Mesendoderm (in vitro differentiated cells): Measurements from ENCODE around the gene EME1.

Source experiments
- DNase-seq: peaks from one replicate; pipeline ENCODE4 v3.0.0; 2013
- H2AK5ac ChIP-seq: 2 replicates; pipeline ENCODE4 v1.6.1; 2013; ENCODE audit warnings: low read length, inconsistent platforms
- H2BK120ac ChIP-seq: 2 replicates; pipeline ENCODE4 v1.6.1; 2013; ENCODE audit warnings: low read depth, mild to moderate bottlenecking, low read length, moderate library complexity, mixed read lengths
- H2BK15ac ChIP-seq: replicated peaks from 2 replicates; pipeline ENCODE4 v1.6.1; 2013; ENCODE audit warnings: low read depth, mild to moderate bottlenecking, moderate library complexity
- H2BK5ac ChIP-seq: 2 replicates; pipeline ENCODE4 v1.6.1; 2013; ENCODE audit warnings: low read length, inconsistent platforms
- H3K18ac ChIP-seq: 2 replicates; pipeline ENCODE4 v1.6.1; 2013; ENCODE audit warnings: mild to moderate bottlenecking, low read length, mixed read lengths
- H3K23ac ChIP-seq: one replicate; pipeline ENCODE4 v1.6.1; 2013; ENCODE audit warnings: low read length
- H3K27ac ChIP-seq: 2 replicates; pipeline ENCODE4 v1.5.1; 2013; ENCODE audit warnings: low read depth, mild to moderate bottlenecking, inconsistent platforms, low read length, moderate library complexity
- H3K27me3 ChIP-seq: 2 replicates; pipeline ENCODE4 v1.6.1; 2013; ENCODE audit warnings: low read length, control low read depth, mild to moderate bottlenecking, inconsistent platforms; ENCODE audit not compliant: insufficient read depth, poor library complexity
- H3K36me3 ChIP-seq: 2 replicates; pipeline ENCODE4 v1.6.1; 2013; ENCODE audit warnings: low read length, inconsistent platforms; ENCODE audit not compliant: control insufficient read depth, insufficient read depth
- H3K4ac ChIP-seq: one replicate; pipeline ENCODE4 v1.6.1; 2013; ENCODE audit warnings: low read depth, mild to moderate bottlenecking, low read length, moderate library complexity
- H3K4me1 ChIP-seq: 2 replicates; pipeline ENCODE4 v1.6.1; 2013; ENCODE audit warnings: low read depth, low read length, inconsistent platforms; ENCODE audit not compliant: control insufficient read depth
- H3K4me2 ChIP-seq: 2 replicates; pipeline ENCODE4 v1.6.1; 2013; ENCODE audit warnings: low read length
- H3K4me3 ChIP-seq: 2 replicates; pipeline ENCODE4 v1.5.1; 2013; ENCODE audit warnings: mild to moderate bottlenecking, low read length
- H3K56ac ChIP-seq: one replicate; pipeline ENCODE4 v1.6.1; 2013; ENCODE audit warnings: low read length
- H3K79me1 ChIP-seq: 2 replicates; pipeline ENCODE4 v1.6.1; 2013; ENCODE audit warnings: low read length, inconsistent platforms
- H3K79me2 ChIP-seq: 2 replicates; pipeline ENCODE4 v1.6.1; 2013; ENCODE audit warnings: mild to moderate bottlenecking, low read length; ENCODE audit not compliant: control insufficient read depth, insufficient read depth
- H3K9ac ChIP-seq: 2 replicates; pipeline ENCODE4 v1.6.1; 2013; ENCODE audit warnings: low read length, inconsistent platforms
- H4K5ac ChIP-seq: one replicate; pipeline ENCODE4 v1.6.1; 2013; ENCODE audit warnings: low read length
- H4K8ac ChIP-seq: one replicate; pipeline ENCODE4 v1.6.1; 2013; ENCODE audit warnings: low read depth, mild to moderate bottlenecking, control low read depth, low read length, moderate library complexity
- WGBS: extraction: QIAGEN DNeasy Blood & Tissue Kit; methylation state at CpG from one replicate; pipeline ENCODE4 v1.1.7; 2013; ENCODE audit warnings: low lambda C conversion rate, missing lambda C conversion rate; ENCODE audit not compliant: insufficient coverage; ENCODE audit errors: extremely low coverage; 5-methylcytosine and 5-hydroxymethylcytosine counted together

EME1 gene

DNA sequence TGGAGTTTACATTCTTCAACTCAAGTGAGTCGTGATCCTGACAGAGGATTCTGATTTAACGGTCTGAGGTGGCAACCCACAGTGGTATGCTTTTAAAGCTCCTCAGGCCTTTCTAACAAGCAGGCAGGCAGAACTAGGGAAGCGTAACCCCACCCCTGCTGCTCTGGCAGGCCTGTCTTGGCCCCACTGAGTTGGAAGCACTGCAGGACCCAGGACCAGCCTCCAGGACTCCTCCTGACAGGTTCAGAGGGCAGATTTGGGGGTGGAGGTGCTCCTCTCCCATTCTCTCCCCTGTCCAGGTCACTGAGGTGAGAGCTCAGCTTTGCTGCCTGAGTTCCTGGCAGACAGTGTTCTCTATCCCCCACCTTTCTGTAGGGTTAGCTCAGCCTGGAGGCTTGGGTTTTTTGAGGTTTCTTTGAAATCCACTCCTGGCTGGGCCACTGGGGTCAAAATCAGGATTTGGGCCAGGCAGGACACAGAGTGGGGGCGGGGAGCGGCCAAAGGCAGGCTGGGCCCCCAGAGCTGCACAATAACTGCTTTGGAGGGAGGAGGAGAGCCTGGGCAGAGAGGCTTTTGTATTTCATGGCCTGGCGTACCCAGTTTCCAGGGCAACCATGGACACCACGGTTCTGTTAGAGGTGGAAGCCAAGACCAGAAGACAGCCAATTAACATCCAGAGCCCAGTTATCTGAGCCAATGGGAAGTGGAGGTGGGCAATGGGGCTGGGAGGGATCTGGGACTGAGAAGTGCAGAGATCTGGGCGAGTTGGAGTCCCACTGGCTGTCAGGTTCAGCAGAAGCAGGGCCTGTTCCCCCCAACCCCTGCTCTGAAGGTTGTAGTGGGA, 9.6 kb upstream of the EME1 start:
- no peak overlapping the region for H3K9ac ChIP-seq
- no peak overlapping the region for H3K23ac ChIP-seq
- H2BK5ac ChIP-seq: no peak overlapping the region
- no peaks in the 10 kb centered on the region for H3K27me3 ChIP-seq
- H2BK120ac ChIP-seq: no peak overlapping the region
- no peak overlapping the region for H2AK5ac ChIP-seq
- peak; percentile 97 for DNase-seq
- no peak overlapping the region for H3K4ac ChIP-seq
- no peak overlapping the region for H3K4me2 ChIP-seq
- H3K18ac ChIP-seq: no peak overlapping the region
- no peaks in the 10 kb centered on the region for H3K79me1 ChIP-seq
- no peak overlapping the region for H4K8ac ChIP-seq
- H3K27ac ChIP-seq: no peak overlapping the region
- H3K4me3 ChIP-seq: no peak overlapping the region
- H3K79me2 ChIP-seq: no peaks in the 10 kb centered on the region
- no peak overlapping the region for H4K5ac ChIP-seq
- WGBS: no CpG with 5 or more reads among the region's 8 CpGs
- no peak overlapping the region for H2BK15ac ChIP-seq
- no peaks in the 10 kb centered on the region for H3K4me1 ChIP-seq
- peaks cover 3% of the 10 kb centered on the region for H3K36me3 ChIP-seq
- H3K56ac ChIP-seq: no peak overlapping the region

DNA sequence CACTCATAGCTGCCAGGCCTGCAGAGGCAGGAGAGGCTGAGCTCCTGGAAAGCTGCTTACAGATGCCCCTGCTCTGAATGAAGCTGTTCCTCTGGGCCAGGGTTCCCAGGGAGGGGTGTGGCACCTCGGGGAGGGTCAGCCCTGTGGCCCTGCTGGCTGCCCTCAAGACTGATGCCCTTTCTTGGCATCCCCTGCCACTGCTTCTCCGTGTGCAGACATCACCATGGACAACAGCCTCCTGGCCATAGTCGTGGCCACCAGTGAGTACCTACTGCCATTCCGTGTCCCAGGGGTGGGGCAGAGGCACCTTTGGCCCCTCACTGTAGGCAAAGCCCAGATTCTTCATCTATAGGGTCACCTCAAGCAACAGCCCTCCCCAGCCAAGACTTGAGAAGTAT, 9.0 kb upstream of the EME1 start:
- WGBS: no CpG with 5 or more reads among the region's 4 CpGs

GRCh38 chr17:50364715-50365114, 8.3 kb upstream of the EME1 start:
- H3K79me1 ChIP-seq: no peaks in the 10 kb centered on the region
- no peak overlapping the region for H4K8ac ChIP-seq
- H3K27ac ChIP-seq: no peak overlapping the region
- peaks cover 3% of the 10 kb centered on the region for H3K36me3 ChIP-seq
- no peak overlapping the region for H2BK5ac ChIP-seq
- no peak overlapping the region for H2AK5ac ChIP-seq
- no peak overlapping the region for H3K4ac ChIP-seq
- H3K4me3 ChIP-seq: no peak overlapping the region
- no CpG with 5 or more reads among the region's 9 CpGs for WGBS
- no peak overlapping the region for H3K4me2 ChIP-seq
- peak; percentile 89 for DNase-seq
- no peak overlapping the region for H4K5ac ChIP-seq
- no peak overlapping the region for H2BK120ac ChIP-seq
- no peak overlapping the region for H3K56ac ChIP-seq
- no peaks in the 10 kb centered on the region for H3K79me2 ChIP-seq
- no peak overlapping the region for H2BK15ac ChIP-seq
- H3K23ac ChIP-seq: no peak overlapping the region
- H3K9ac ChIP-seq: no peak overlapping the region
- H3K27me3 ChIP-seq: no peaks in the 10 kb centered on the region
- H3K18ac ChIP-seq: no peak overlapping the region
- no peaks in the 10 kb centered on the region for H3K4me1 ChIP-seq

More for the DNA sequence above, 9.0 kb upstream of the EME1 start:
- Histone ChIP-seq H2BK120ac (no peak overlapping the region), H4K5ac (no peak overlapping the region), H3K23ac (no peak overlapping the region), H3K4me1 (no peaks in the 10 kb centered on the region), H3K4me3 (no peak overlapping the region), H3K18ac (no peak overlapping the region), H3K4me2 (no peak overlapping the region), H3K56ac (no peak overlapping the region), H2AK5ac (no peak overlapping the region), H3K79me1 (no peaks in the 10 kb centered on the region), H3K27me3 (no peaks in the 10 kb centered on the region), H3K79me2 (no peaks in the 10 kb centered on the region), H3K9ac (no peak overlapping the region), H4K8ac (no peak overlapping the region), H3K36me3 (peaks cover 1% of the 10 kb centered on the region), H2BK5ac (no peak overlapping the region), H3K4ac (no peak overlapping the region), H2BK15ac (no peak overlapping the region), H3K27ac (no peak overlapping the region)
- no peak for DNase-seq

GRCh38 chr17:50365165-50365564, 7.9 kb upstream of the EME1 start:
- H3K27ac ChIP-seq: no peak overlapping the region
- no peaks in the 10 kb centered on the region for H3K79me1 ChIP-seq

DNA sequence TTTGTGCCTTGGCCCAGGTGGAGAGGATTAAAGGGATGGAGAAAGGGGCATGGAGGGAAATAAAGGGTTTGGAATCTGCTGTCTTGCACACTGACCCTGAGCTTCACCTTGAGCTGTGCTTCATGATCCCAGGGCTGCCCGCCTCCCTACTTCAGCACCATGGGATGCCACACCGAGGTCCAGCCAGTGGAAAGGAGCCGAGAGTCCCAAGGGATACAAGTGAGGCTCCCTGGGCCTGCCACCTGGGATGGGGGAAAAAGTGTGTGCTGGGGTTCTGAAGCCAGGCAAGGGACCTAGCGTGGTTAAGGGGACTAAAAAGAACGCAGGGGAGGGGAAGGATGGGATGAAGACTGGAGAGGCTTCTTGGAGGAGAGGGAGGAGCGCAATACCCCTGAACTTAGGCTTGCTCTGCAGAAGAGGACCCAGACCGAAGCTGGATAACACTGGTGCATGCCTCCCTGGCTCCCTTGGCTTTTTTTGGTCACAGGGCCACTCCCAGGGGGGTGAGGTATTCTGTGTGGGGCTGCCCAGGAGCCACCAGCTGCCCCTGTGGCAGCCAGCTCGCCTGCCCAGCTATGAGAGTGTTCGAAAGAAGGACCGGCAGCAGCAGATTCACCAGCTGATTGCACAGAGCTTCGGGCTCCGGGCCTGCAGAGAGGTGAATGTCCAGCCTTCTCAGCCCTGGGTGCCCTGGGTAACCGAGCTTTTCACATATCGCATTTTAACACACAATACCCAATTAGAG, 7.2 kb upstream of the EME1 start:
- no peak overlapping the region for H3K27ac ChIP-seq
- H4K8ac ChIP-seq: no peak overlapping the region
- no peak overlapping the region for H2BK15ac ChIP-seq
- H3K56ac ChIP-seq: no peak overlapping the region
- no peaks in the 10 kb centered on the region for H3K27me3 ChIP-seq
- H3K79me1 ChIP-seq: peaks cover 4% of the 10 kb centered on the region
- no peak for DNase-seq
- no peak overlapping the region for H3K4me2 ChIP-seq
- no peak overlapping the region for H2AK5ac ChIP-seq
- WGBS: no CpG with 5 or more reads among the region's 14 CpGs
- H3K4me1 ChIP-seq: no peaks in the 10 kb centered on the region
- H3K4me3 ChIP-seq: no peak overlapping the region
- no peaks in the 10 kb centered on the region for H3K79me2 ChIP-seq
- no peak overlapping the region for H2BK120ac ChIP-seq
- H3K23ac ChIP-seq: no peak overlapping the region
- H3K9ac ChIP-seq: no peak overlapping the region
- H2BK5ac ChIP-seq: no peak overlapping the region
- H3K36me3 ChIP-seq: peaks cover 11% of the 10 kb centered on the region
- H3K18ac ChIP-seq: no peak overlapping the region
- no peak overlapping the region for H3K4ac ChIP-seq
- no peak overlapping the region for H4K5ac ChIP-seq

More at GRCh38 chr17:50365165-50365564, 7.9 kb upstream of the EME1 start:
- H2BK5ac ChIP-seq: no peak overlapping the region
- no peak overlapping the region for H3K56ac ChIP-seq
- no peak overlapping the region for H3K4me3 ChIP-seq
- H3K23ac ChIP-seq: no peak overlapping the region
- WGBS: no CpG with 5 or more reads among the region's 2 CpGs
- no peaks in the 10 kb centered on the region for H3K79me2 ChIP-seq
- H2AK5ac ChIP-seq: no peak overlapping the region
- no peak overlapping the region for H2BK15ac ChIP-seq
- no peak for DNase-seq
- no peak overlapping the region for H4K8ac ChIP-seq
- no peak overlapping the region for H3K18ac ChIP-seq
- peaks cover 7% of the 10 kb centered on the region for H3K36me3 ChIP-seq
- H3K4me2 ChIP-seq: no peak overlapping the region
- H3K27me3 ChIP-seq: no peaks in the 10 kb centered on the region
- H3K9ac ChIP-seq: no peak overlapping the region
- H2BK120ac ChIP-seq: no peak overlapping the region
- no peak overlapping the region for H3K4ac ChIP-seq
- H4K5ac ChIP-seq: no peak overlapping the region
- no peaks in the 10 kb centered on the region for H3K4me1 ChIP-seq
